ENCODE data around the gene FYN. TPM values are rescaled to one million over a fixed set of nuclear protein-coding genes. Genes with fewer than 3 reads are reported as not detected.

The FYN gene
- total and polyA plus RNA-seq, 9 of the 15 experiments (the other 6 are each of a cell fraction or from before 2014, with no cell fraction given) = 2.9 to 22.1 (median 11.4) TPM

DNA sequence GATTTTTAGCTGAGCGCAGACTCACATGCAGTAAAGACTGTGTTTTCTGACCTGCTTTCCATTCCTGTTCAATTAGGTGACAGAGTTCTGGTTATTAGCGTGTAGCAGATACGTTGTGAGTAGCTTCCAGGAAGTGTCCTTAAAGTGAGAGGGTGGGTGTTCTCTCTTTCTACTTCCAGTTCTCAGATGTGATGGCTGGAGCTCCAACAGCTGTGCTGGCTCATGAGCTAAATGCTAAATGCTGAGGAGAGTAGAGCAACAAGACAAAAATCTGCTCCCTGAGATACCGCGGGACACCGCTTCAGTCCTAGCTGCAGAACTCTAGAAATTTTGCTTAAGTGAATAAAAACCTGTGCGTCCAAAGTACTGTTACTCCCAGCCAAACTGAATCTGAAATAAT is 38.2 kb upstream of the FYN start:
- POLR2A ChIA-PET = interaction anchor here (0.9 kb wide), 1 partner anchor 9 kb away, joined by 3 read pairs; no protein-coding TSS in a partner anchor
- H3K9me1 ChIP-seq (ENCODE audit: control insufficient read depth, insufficient read depth, low read length) = no peaks in the 10 kb centered on the region
- WGBS (ENCODE audit: insufficient coverage, low coverage, missing lambda C conversion rate) = 7% methylated on average over 7 of the region's 7 CpGs
- no peak overlapping the region for H3K4me3 ChIP-seq
- no peak overlapping the region; the same call in 1 of the 2 replicates for H3K4me2 ChIP-seq (ENCODE audit: insufficient read depth, low read length)
- no peaks in the 10 kb centered on the region for H4K20me1 ChIP-seq (replicated peaks; ENCODE audit: control insufficient read depth, insufficient read depth, low read length)
- BruUV-seq (replicated peaks) = no TSS peak
- ATAC-seq (peak; percentile 70), FAIRE-seq (no peak), DNase-seq (ENCODE audit: extremely low read depth in 1 of 4, low spot score in 3 of 4) (no peak)
- no peaks in the 10 kb centered on the region for H3K9me3 ChIP-seq (replicated peaks; ENCODE audit: control insufficient read depth, insufficient read depth, low read depth, low read length)
- TF ChIP-seq TAF9B (IDR thresholded peaks at IDR 0.05; ENCODE audit: partially characterized antibody) (no peak), XRCC5 (IDR thresholded peaks at IDR 0.05; ENCODE audit: low read depth, low read length) (no peak), NONO (IDR thresholded peaks at IDR 0.05; ENCODE audit: low read depth in 2 of 2, low read length in 1 of 2) (no peak), GATAD2B (IDR thresholded peaks at IDR 0.05; ENCODE audit: borderline replicate concordance) (no peak), TGIF2 (CRISPR knock-in tag; IDR thresholded peaks at IDR 0.05) (no peak), HNRNPH1 (optimal IDR thresholded peaks at IDR 0.05; ENCODE audit: low read depth, low read length) (no peak), ZNF274 (IDR thresholded peaks at IDR 0.05; ENCODE audit: borderline replicate concordance, low read depth, low read length) (no peak), MYNN (IDR thresholded peaks at IDR 0.05) (no peak), MYNN (CRISPR knock-in tag; IDR thresholded peaks at IDR 0.05) (no peak), BHLHE40 (IDR thresholded peaks at IDR 0.05; ENCODE audit: low read length) (no peak), ATF7 (IDR thresholded peaks at IDR 0.05) (no peak)
- TF ChIP-seq, protein P1, sequence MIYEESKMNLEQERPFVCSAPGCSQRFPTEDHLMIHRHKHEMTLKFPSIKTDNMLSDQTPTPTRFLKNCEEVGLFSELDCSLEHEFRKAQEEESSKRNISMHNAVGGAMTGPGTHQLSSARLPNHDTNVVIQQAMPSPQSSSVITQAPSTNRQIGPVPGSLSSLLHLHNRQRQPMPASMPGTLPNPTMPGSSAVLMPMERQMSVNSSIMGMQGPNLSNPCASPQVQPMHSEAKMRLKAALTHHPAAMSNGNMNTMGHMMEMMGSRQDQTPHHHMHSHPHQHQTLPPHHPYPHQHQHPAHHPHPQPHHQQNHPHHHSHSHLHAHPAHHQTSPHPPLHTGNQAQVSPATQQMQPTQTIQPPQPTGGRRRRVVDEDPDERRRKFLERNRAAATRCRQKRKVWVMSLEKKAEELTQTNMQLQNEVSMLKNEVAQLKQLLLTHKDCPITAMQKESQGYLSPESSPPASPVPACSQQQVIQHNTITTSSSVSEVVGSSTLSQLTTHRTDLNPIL (CRISPR knock-in tag; IDR thresholded peaks at IDR 0.05) = no peak
- TF ChIP-seq, protein P2, sequence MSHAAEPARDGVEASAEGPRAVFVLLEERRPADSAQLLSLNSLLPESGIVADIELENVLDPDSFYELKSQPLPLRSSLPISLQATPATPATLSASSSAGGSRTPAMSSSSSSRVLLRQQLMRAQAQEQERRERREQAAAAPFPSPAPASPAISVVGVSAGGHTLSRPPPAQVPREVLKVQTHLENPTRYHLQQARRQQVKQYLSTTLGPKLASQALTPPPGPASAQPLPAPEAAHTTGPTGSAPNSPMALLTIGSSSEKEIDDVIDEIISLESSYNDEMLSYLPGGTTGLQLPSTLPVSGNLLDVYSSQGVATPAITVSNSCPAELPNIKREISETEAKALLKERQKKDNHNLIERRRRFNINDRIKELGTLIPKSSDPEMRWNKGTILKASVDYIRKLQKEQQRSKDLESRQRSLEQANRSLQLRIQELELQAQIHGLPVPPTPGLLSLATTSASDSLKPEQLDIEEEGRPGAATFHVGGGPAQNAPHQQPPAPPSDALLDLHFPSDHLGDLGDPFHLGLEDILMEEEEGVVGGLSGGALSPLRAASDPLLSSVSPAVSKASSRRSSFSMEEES (CRISPR knock-in tag; IDR thresholded peaks at IDR 0.05) = no peak
- CTCF ChIA-PET (ENCODE audit: low intra/inter-chr PET ratio) = no interaction called here
- H3K79me2 ChIP-seq (ENCODE audit: control insufficient read depth, insufficient read depth, low read length) = no peaks in the 10 kb centered on the region
- in situ Hi-C loops (cut with MboI) (no loop called here), intact Hi-C loops (cut with micrococcal nuclease) (no loop called here)
- H2AFZ ChIP-seq (ENCODE audit: low read depth, low read length) = peak overlapping the region; percentile 64
- H3K27ac ChIP-seq (ENCODE audit: extremely low read depth, low read depth, low read length) = no peak overlapping the region
- H3K9ac ChIP-seq (ENCODE audit: insufficient read depth in 1 of 2, low read depth in 2 of 2, low read length in 2 of 2) = no peak overlapping the region; a peak in 1 of 4 replicates
- H3K27me3 ChIP-seq (ENCODE audit: control insufficient read depth in 2 of 2, insufficient read depth in 2 of 2, low read length in 2 of 2) = no peaks in the 10 kb centered on the region; a peak in 1 of 5 replicates
- no peaks in the 10 kb centered on the region for H3K36me3 ChIP-seq (ENCODE audit: control insufficient read depth, insufficient read depth, low read length)
- peaks cover 0 to 3% of the 10 kb centered on the region in 2 experiments; a peak in 1 of 5 replicates for H3K4me1 ChIP-seq (replicated peaks in 1 of 2; ENCODE audit: control insufficient read depth in 2 of 2, insufficient read depth in 2 of 2, low read length in 2 of 2)

Measured in K562 (cell line).